ENCODE data around the gene FEZ2. TPM values are rescaled to one million over a fixed set of nuclear protein-coding genes. Genes with fewer than 3 reads are reported as not detected.

Gene FEZ2
- total RNA-seq, 2 experiments from 2014 or later, result 10.3 to 11.8 TPM

DNA sequence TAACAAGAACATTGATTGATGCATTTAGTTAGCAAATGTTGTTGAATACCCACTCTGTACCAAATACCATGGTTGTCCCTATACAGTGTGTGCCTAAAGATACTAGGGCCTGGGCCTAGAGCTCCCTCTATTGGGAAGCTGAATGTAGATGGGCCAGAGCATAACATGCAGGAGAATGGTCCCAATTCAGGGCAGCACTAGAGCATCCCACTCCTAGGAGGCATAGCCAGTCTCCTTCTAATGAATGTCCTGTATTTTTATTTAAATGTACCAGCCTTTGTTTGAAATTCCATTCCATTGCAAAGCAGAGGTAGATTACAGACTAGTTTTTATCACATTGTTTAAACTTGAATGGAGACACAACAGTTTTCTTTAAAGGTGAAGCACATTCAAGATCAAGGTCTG is 90.6 kb downstream of the FEZ2 start:
- DNase-seq, result peak; percentile 59
- ChIA-PET CTCF (interaction anchor here (1.3 to 2.0 kb wide), 3 partner anchors 19 to 157 kb away, joined by 5 to 8 read pairs (median 6); no protein-coding TSS in a partner anchor), POLR2A (no interaction called here)
- Mint-ChIP-seq H3K4me1 (ENCODE audit: low read depth) (no peaks in the 10 kb centered on the region), H3K9me3 (no peaks in the 10 kb centered on the region), H3K27me3 (no peaks in the 10 kb centered on the region), H3K4me3 (no peak overlapping the region), H3K27ac (no peak overlapping the region), H3K36me3 (ENCODE audit: low read depth) (peaks cover 2% of the 10 kb centered on the region)
- intact Hi-C loops (cut with micrococcal nuclease), result loop anchor here (5.0 kb wide), 1 partner anchor 155 kb away; no protein-coding TSS in a partner anchor
- peak; percentile 78 for ATAC-seq
- peak; percentile 66 for TF ChIP-seq CTCF (IDR thresholded peaks at IDR 0.05)

Other genes starting within 250 kb of the FEZ2 start
- gene CRIM1, start 242.4 kb downstream of the FEZ2 start, total RNA-seq, result 10 to 100 TPM; 14.4 to 15.9 TPM
- gene VIT, start 98.5 kb upstream of the FEZ2 start, total RNA-seq, result not detected